NB4 (cell line): ENCODE measurements around the gene SLC9C2.

ENCODE experiments used
- MYC ChIP-seq: IDR thresholded peaks from 2 replicates; pipeline ENCODE4 v1.6.1; 2011; ENCODE audit warnings: low read depth, low read length
- POLR2A ChIP-seq: IDR thresholded peaks from 2 replicates; pipeline ENCODE4 v1.6.1; 2011; ENCODE audit warnings: mild to moderate bottlenecking; ENCODE audit not compliant: insufficient read length; ENCODE audit errors: extremely low read depth
- TF ChIP-seq, protein P1 (sequence below): IDR thresholded peaks from one replicate; pipeline ENCODE4 v1.5.1; 2012; ENCODE audit warnings: low read depth, low read length
- TF ChIP-seq, protein P2 (sequence below): IDR thresholded peaks from 2 replicates; pipeline ENCODE4 v1.6.1; 2011; ENCODE audit warnings: low read depth, low read length

DNA sequence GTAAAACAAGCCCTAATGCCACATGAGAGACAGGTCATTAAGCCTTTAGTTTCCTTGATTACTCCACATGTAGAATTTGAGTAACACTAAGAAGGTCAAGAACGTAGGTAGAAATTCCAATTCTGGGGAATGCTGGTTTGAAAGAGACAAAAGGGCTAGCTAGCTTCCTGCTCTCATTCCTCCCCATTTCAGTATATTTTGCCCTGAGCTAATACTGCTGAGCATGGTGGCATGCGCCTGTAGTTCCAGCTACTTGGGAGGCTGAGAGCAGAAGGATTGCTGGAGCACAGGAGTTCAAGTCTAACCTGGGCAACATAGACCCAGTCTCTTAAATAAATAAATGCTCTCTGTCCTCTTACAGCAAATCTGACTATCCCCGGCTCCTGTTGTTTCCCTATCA lies 112.9 kb downstream of the SLC9C2 start:
- no peak for TF ChIP-seq POLR2A
- TF ChIP-seq, protein P1, sequence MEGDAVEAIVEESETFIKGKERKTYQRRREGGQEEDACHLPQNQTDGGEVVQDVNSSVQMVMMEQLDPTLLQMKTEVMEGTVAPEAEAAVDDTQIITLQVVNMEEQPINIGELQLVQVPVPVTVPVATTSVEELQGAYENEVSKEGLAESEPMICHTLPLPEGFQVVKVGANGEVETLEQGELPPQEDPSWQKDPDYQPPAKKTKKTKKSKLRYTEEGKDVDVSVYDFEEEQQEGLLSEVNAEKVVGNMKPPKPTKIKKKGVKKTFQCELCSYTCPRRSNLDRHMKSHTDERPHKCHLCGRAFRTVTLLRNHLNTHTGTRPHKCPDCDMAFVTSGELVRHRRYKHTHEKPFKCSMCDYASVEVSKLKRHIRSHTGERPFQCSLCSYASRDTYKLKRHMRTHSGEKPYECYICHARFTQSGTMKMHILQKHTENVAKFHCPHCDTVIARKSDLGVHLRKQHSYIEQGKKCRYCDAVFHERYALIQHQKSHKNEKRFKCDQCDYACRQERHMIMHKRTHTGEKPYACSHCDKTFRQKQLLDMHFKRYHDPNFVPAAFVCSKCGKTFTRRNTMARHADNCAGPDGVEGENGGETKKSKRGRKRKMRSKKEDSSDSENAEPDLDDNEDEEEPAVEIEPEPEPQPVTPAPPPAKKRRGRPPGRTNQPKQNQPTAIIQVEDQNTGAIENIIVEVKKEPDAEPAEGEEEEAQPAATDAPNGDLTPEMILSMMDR: no peak
- TF ChIP-seq, protein P2, sequence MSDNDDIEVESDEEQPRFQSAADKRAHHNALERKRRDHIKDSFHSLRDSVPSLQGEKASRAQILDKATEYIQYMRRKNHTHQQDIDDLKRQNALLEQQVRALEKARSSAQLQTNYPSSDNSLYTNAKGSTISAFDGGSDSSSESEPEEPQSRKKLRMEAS: no peak
- TF ChIP-seq MYC: no peak
